Fibroblast of lung (primary cell): Measurements from ENCODE around the gene MPHOSPH6.

Experiments used
- EZH2 ChIP-seq: IDR thresholded peaks from 2 replicates; pipeline ENCODE4 v1.5.1; 2012; ENCODE audit warnings: low read length, control low read depth, mild to moderate bottlenecking; ENCODE audit errors: missing control alignments
- TF ChIP-seq, protein P1 (sequence below), 2 donors: IDR thresholded peaks in 1 of 2; conservative IDR thresholded peaks in 1 of 2; 1 replicate in 1 of 2; 2 replicates in 1 of 2; pipeline ENCODE4 v1.5.1; 2011 to 2012; ENCODE audit warnings: low read length in 2 of 2, control low read depth in 1 of 2, inconsistent platforms in 1 of 2, low read depth in 1 of 2, mild to moderate bottlenecking in 1 of 2

DNA sequence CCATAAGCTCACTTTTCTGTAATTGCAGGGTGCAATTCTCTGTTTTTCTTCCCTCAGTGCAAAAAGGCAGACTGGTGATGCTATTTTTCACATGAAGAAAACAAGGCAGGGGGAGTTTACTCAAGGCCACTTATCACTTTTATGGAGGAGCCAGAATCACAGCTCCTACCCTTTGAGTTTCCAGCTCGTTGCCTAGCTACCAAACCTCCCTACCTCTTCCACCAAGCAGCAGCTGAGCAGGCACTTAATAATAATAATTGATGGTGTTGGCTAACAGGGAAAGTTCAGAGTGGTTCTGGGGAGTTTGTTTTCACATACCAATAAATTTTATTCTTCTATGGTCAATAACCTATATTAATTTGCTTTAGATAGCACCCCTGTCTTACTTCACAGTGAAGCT lies 31.9 kb upstream of the MPHOSPH6 start:
- TF ChIP-seq, protein P1, sequence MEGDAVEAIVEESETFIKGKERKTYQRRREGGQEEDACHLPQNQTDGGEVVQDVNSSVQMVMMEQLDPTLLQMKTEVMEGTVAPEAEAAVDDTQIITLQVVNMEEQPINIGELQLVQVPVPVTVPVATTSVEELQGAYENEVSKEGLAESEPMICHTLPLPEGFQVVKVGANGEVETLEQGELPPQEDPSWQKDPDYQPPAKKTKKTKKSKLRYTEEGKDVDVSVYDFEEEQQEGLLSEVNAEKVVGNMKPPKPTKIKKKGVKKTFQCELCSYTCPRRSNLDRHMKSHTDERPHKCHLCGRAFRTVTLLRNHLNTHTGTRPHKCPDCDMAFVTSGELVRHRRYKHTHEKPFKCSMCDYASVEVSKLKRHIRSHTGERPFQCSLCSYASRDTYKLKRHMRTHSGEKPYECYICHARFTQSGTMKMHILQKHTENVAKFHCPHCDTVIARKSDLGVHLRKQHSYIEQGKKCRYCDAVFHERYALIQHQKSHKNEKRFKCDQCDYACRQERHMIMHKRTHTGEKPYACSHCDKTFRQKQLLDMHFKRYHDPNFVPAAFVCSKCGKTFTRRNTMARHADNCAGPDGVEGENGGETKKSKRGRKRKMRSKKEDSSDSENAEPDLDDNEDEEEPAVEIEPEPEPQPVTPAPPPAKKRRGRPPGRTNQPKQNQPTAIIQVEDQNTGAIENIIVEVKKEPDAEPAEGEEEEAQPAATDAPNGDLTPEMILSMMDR (conservative IDR thresholded peaks at IDR 0.05 in 1 of 2, IDR thresholded peaks at IDR 0.05 in 1 of 2; ENCODE audit: low read depth in 1 of 2, low read length in 2 of 2) = no peak
- TF ChIP-seq EZH2 = no peak
